ENCODE results near the gene HOMER2. TPM values are rescaled to one million over a fixed set of nuclear protein-coding genes. Genes with fewer than 3 reads are reported as not detected.

HOMER2 gene
- total and polyA plus RNA-seq, 11 donors: 15.2 to 60.5 (median 36.9) TPM

GRCh38 chr15:82937712-82938058 is 14.8 kb downstream of the HOMER2 start:
- ATAC-seq: no peak
- DNase-seq: no peak
- 77 to 90% (median 84%) methylated on average over 5 of the region's 5 CpGs for WGBS, 4 donors
- Histone ChIP-seq H3K36me3 (no peaks in the 10 kb centered on the region), H3K9me3 (no peaks in the 10 kb centered on the region), H3K27ac (no peak overlapping the region), H3K4me1 (peaks cover 0 to 4% (median 0%) of the 10 kb centered on the region in 12 donors), H3K27me3 (no peaks in the 10 kb centered on the region), H3K4me3 (no peak overlapping the region)
- TF ChIP-seq, protein P1, sequence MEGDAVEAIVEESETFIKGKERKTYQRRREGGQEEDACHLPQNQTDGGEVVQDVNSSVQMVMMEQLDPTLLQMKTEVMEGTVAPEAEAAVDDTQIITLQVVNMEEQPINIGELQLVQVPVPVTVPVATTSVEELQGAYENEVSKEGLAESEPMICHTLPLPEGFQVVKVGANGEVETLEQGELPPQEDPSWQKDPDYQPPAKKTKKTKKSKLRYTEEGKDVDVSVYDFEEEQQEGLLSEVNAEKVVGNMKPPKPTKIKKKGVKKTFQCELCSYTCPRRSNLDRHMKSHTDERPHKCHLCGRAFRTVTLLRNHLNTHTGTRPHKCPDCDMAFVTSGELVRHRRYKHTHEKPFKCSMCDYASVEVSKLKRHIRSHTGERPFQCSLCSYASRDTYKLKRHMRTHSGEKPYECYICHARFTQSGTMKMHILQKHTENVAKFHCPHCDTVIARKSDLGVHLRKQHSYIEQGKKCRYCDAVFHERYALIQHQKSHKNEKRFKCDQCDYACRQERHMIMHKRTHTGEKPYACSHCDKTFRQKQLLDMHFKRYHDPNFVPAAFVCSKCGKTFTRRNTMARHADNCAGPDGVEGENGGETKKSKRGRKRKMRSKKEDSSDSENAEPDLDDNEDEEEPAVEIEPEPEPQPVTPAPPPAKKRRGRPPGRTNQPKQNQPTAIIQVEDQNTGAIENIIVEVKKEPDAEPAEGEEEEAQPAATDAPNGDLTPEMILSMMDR (IDR thresholded peaks at IDR 0.05): no peak
- no peak for TF ChIP-seq POLR2A (IDR thresholded peaks at IDR 0.05)
- intact Hi-C loops (cut with DNase I): loop anchor here in 1 of 10 donors (10.0 kb wide), 1 partner anchor 63 kb away; no protein-coding TSS in a partner anchor

DNA sequence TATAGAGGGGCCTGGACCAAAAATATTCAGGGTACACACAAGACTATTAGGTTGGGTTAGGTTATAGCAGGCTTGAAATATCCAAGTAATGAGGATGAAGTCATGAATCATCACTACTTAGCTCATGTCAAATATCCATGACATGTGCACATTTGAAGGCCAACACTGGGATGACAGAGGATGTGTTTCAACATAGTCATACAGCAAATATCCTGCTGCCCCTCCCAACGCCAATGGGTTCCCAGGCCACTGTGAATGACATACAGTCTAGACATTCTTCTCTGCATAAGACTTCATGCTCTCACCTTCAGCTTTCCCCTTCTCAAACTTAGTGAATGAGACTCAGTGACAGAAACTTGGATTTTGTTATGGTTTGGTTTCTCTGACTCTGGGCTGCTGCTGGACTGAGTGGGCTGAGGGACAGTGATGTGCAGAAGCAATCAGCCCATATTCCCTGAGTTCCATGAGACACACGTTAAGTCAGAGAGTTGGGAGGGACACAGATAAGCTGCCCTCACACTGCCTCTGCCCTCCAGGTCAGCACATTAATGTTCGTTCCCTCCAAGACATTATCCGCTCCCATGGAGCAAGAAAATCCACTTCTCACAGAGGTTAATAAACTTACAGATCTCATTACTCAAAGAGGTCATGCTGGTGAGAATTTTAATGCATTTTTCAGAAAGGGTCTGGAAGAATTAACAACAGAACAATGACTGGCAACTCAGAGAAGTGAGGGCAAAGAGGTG is 15.4 kb downstream of the HOMER2 start:
- no peak for ATAC-seq
- intact Hi-C loops (cut with DNase I): loop anchor here in 1 of 10 donors (10.0 kb wide), 1 partner anchor 62 kb away; no protein-coding TSS in a partner anchor

GRCh38 chr15:82935382-82935781 is 17.1 kb downstream of the HOMER2 start:
- Histone ChIP-seq H3K27me3 (no peaks in the 10 kb centered on the region), H3K4me1 (peaks cover 0 to 13% (median 2%) of the 10 kb centered on the region in 12 donors), H3K4me3 (no peak overlapping the region), H3K9me3 (no peaks in the 10 kb centered on the region), H3K27ac (no peak overlapping the region), H3K36me3 (no peaks in the 10 kb centered on the region)
- intact Hi-C loops (cut with DNase I): loop anchor here in 1 of 10 donors (10.0 kb wide), 1 partner anchor 61 kb away; no protein-coding TSS in a partner anchor
- WGBS, 4 donors: 65 to 82% (median 72%) methylated on average over 1 of the region's 1 CpG
- DNase-seq: no peak
- ATAC-seq: no peak
- TF ChIP-seq, protein P1 (IDR thresholded peaks at IDR 0.05): no peak
- no peak for TF ChIP-seq POLR2A (IDR thresholded peaks at IDR 0.05)

More for the DNA sequence above, 15.4 kb downstream of the HOMER2 start:
- Histone ChIP-seq H3K27me3 (no peaks in the 10 kb centered on the region), H3K4me1 (peaks cover 0 to 4% (median 0%) of the 10 kb centered on the region in 12 donors), H3K36me3 (no peaks in the 10 kb centered on the region), H3K4me3 (no peak overlapping the region), H3K27ac (no peak overlapping the region), H3K9me3 (no peaks in the 10 kb centered on the region)
- 59 to 67% (median 65%) methylated on average over 4 of the region's 4 CpGs for WGBS, 4 donors
- no peak for DNase-seq
- TF ChIP-seq, protein P1 (IDR thresholded peaks at IDR 0.05): no peak
- no peak for TF ChIP-seq POLR2A (IDR thresholded peaks at IDR 0.05)

DNA sequence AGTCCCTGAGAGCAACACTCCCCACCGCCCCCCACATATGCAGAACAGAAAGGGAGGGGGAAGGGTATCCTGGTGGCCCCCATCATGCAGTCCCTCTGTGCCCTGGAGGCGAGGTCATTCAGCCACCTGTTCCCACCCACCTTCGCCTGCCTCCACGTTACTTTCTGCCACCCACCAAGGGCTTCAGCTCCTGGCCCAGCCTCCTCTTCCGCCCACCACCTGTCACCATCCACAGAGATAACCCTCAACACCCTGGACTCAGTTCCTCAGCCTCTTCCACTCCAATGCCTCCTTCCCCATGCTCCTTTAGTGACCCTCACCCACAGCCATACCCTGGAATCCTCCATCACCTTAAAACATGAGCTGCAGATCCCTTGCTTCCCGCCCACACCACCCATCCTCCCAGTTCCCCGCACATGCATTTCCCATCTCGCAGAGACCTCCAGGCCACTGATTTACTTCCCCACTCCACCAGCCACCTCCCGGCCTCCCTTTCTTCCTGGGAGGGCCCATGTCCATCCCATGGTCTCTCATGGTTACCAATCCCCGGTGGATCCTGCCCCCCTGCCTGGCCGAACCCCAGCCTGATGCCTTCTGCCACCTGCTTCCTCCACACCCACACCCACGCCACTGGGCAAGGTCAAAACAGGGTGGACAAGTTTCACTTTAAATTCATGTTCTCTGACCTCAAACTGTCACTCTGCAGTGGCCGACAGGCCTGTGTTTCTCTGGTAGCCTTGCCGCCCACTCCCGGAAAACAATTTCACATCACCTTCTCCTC is 18.2 kb downstream of the HOMER2 start:
- TF ChIP-seq, protein P1 (IDR thresholded peaks at IDR 0.05): no peak
- no peak for TF ChIP-seq POLR2A (IDR thresholded peaks at IDR 0.05)
- H3K4me1 ChIP-seq: peaks cover 0 to 13% (median 3%) of the 10 kb centered on the region in 12 donors
- intact Hi-C loops (cut with DNase I): loop anchor here in 1 of 10 donors (10.0 kb wide), 1 partner anchor 59 kb away; no protein-coding TSS in a partner anchor
- no peak for DNase-seq
- no peaks in the 10 kb centered on the region for H3K9me3 ChIP-seq
- 79 to 84% (median 83%) methylated on average over 15 of the region's 15 CpGs for WGBS, 4 donors
- no peak for ATAC-seq
- H3K4me3 ChIP-seq: no peak overlapping the region
- no peak overlapping the region for H3K27ac ChIP-seq
- no peaks in the 10 kb centered on the region for H3K36me3 ChIP-seq
- no peaks in the 10 kb centered on the region for H3K27me3 ChIP-seq
